HepG2 (cell line): Measurements from ENCODE around the gene RGS1. TPM values are rescaled to one million over a fixed set of nuclear protein-coding genes. Genes with fewer than 3 reads are reported as not detected.

Experiments
- ATAC-seq: fragments of 200-7000 bp; cut with Tn5 transposase; 3 replicates; pipeline ENCODE4 v1.9.1; 2020; ENCODE audit warnings: mild to moderate bottlenecking, moderate library complexity
- BruUV-seq: library from RNA; stranded (reverse); fragments of 400-500 nt; replicated peaks from 2 replicates; lab custom pipeline; 2021; lab: Mats Ljungman, UMichigan
- CTCF ChIA-PET: fragments of 300-600 bp; formaldehyde crosslinking; extraction: SDS; loops from one replicate; lab custom pipeline; 2021; ENCODE audit warnings: low total read pairs, inconsistent platforms, low intra/inter-chr PET ratio; lab: Yijun Ruan, JAX
- POLR2A ChIA-PET: fragments of 350-600 bp; sonication (Branson Sonifier 250); formaldehyde crosslinking; loops from one replicate; lab custom pipeline; 2020; ENCODE audit warnings: antibody characterized with exemption, inconsistent platforms; lab: Yijun Ruan, JAX
- DNase-seq: peaks from one replicate; pipeline ENCODE4 v3.0.0-alpha.2; 2015; ENCODE audit warnings: low spot score
- FAIRE-seq: peaks from 3 replicates; lab custom pipeline; 2011; peaks lifted over from hg19 to GRCh38; lab: Jason Lieb, UNC
- H2AFZ ChIP-seq: one replicate; pipeline ENCODE4 v1.6.1; 2011; ENCODE audit warnings: low read length, inconsistent platforms
- H3K27ac ChIP-seq: fragments of 300-600 bp; 3 replicates; pipeline ENCODE4 v1.8.0; 2011; ENCODE audit warnings: mixed run types, mild to moderate bottlenecking, mixed read lengths, low read length, inconsistent platforms; ENCODE audit not compliant: insufficient read depth; ENCODE audit errors: extremely low read length
- H3K27me3 ChIP-seq, 2 experiments: fragments of 200-600 bp in 1 of 2; 2 replicates in 1 of 2; 3 replicates in 1 of 2; pipeline versions ENCODE4 v1.6.0 to v1.8.0; 2011; ENCODE audit warnings: low read length in 2 of 2, mild to moderate bottlenecking in 2 of 2, moderate library complexity in 2 of 2, inconsistent platforms in 1 of 2; ENCODE audit not compliant: insufficient read depth in 2 of 2, control insufficient read depth in 1 of 2
- H3K36me3 ChIP-seq, 2 experiments: fragments of 200-600 bp in 1 of 2; replicated peaks in 1 of 2; 2 replicates in 1 of 2; 3 replicates in 1 of 2; pipeline versions ENCODE4 v1.5.1 to v1.8.0; 2011; ENCODE audit warnings: low read length in 2 of 2, inconsistent platforms in 1 of 2; ENCODE audit not compliant: insufficient read depth in 2 of 2, control insufficient read depth in 1 of 2
- H3K4me1 ChIP-seq: 2 replicates; pipeline ENCODE4 v1.5.1; 2012; ENCODE audit warnings: low read length, inconsistent platforms; ENCODE audit not compliant: insufficient read depth
- H3K4me2 ChIP-seq: 2 replicates; pipeline ENCODE4 v1.6.0; 2011; ENCODE audit warnings: low read depth, low read length, inconsistent platforms
- H3K4me3 ChIP-seq, 3 experiments: fragments of 200-600 bp in 1 of 3; sonication (generic), shearing (Covaris generic) in 1 of 3; replicated peaks in 1 of 3; 2 replicates each; pipeline ENCODE4 v1.5.1; 2011 to 2016; ENCODE audit warnings: low read length in 3 of 3, inconsistent platforms in 2 of 3, low read depth in 2 of 3, mild to moderate bottlenecking in 2 of 3, control low read depth in 1 of 3, mixed read lengths in 1 of 3; ENCODE audit not compliant: insufficient read depth in 1 of 3
- H3K79me2 ChIP-seq: one replicate; pipeline ENCODE4 v1.6.1; 2011; ENCODE audit warnings: low read length, inconsistent platforms; ENCODE audit not compliant: insufficient read depth
- H3K9ac ChIP-seq: 2 replicates; pipeline ENCODE4 v1.6.0; 2011; ENCODE audit warnings: mild to moderate bottlenecking, low read depth, low read length, inconsistent platforms; ENCODE audit not compliant: insufficient read depth
- H3K9me3 ChIP-seq: 2 replicates; pipeline ENCODE4 v1.5.1; 2012; ENCODE audit warnings: mild to moderate bottlenecking, low read length
- H4K20me1 ChIP-seq: 2 replicates; pipeline ENCODE4 v1.6.0; 2011; ENCODE audit warnings: inconsistent platforms, mild to moderate bottlenecking, low read length, moderate library complexity; ENCODE audit not compliant: insufficient read depth
- CCDC6 ChIP-seq: sonication (generic); formaldehyde crosslinking; IDR thresholded peaks from 2 replicates; pipeline ENCODE4 v1.8.1; 2022; ENCODE audit warnings: mild to moderate bottlenecking, missing genetic modification reagents, moderate library complexity
- KAT7 ChIP-seq: IDR thresholded peaks from 2 replicates; pipeline ENCODE4 v1.6.1; 2018; ENCODE audit warnings: borderline replicate concordance, missing compliant biosample characterization
- NFRKB ChIP-seq: fragments of 450-650 bp; IDR thresholded peaks from 2 replicates; pipeline ENCODE4 v1.6.1; 2017
- SALL2 ChIP-seq: sonication (generic); formaldehyde crosslinking; IDR thresholded peaks from 2 replicates; pipeline ENCODE4 v1.8.1; 2023; ENCODE audit warnings: mild to moderate bottlenecking, missing genetic modification reagents, inconsistent platforms
- ZNF441 ChIP-seq: sonication (generic); formaldehyde crosslinking; IDR thresholded peaks from 2 replicates; pipeline ENCODE4 v1.7.0; 2021; ENCODE audit warnings: missing genetic modification reagents, borderline replicate concordance
- ZNF557 ChIP-seq: sonication (generic); formaldehyde crosslinking; IDR thresholded peaks from 2 replicates; pipeline ENCODE4 v1.4.0; 2020; ENCODE audit warnings: missing genetic modification reagents
- WGBS: methylation state at CpG from one replicate; pipeline ENCODE4 v1.1.6; 2017; ENCODE audit warnings: low lambda C conversion rate; 5-methylcytosine and 5-hydroxymethylcytosine counted together
- in situ Hi-C: cut with HindIII; loops from 2 replicates; pipeline ENCODE4 v1.10.0; 2017; ENCODE audit warnings: low pct_unique_long_range_greater_than_20kb; ENCODE audit not compliant: extremely low pct_ligation_motif_present
- intact Hi-C: fragments of 100-400 bp; cut with micrococcal nuclease; formaldehyde crosslinking; loops from one replicate; pipeline ENCODE4 v1.10.0; 2022; ENCODE audit not compliant: unreplicated experiment
- polyA plus RNA-seq, 8 experiments: library from polyadenylated mRNA; depleted of rRNA in 3 of 8; stranded (reverse) in 7 of 8; unstranded in 1 of 8; fragments of >200 nt; fragmentation: Illumina TruSeq in 4 of 8; extraction: Trizol in 4 of 8; gene quantifications; 2 replicates each; pipeline versions ENCODE4 v1.2.1 to v1.2.3, GENCODE V29; 2011 to 2016; ENCODE audit warnings: low read depth in 4 of 8, missing spikeins in 1 of 8, mixed read lengths in 1 of 8; ENCODE audit not compliant: insufficient read depth in 1 of 8
- total RNA-seq, 5 experiments: library from RNA; depleted of rRNA; stranded (reverse); fragments of >200 nt; fragmentation: Illumina TruSeq; extraction: Trizol; gene quantifications; 2 replicates each; pipeline ENCODE4 v1.2.3, GENCODE V29; 2016; ENCODE audit warnings: low read depth in 1 of 5
- TF ChIP-seq, protein P1 (sequence below): IDR thresholded peaks from 2 replicates; pipeline ENCODE4 v1.4.0; 2020; ENCODE audit warnings: mild to moderate bottlenecking, missing genetic modification reagents
- TF ChIP-seq, protein P2 (sequence below): IDR thresholded peaks from 2 replicates; pipeline ENCODE4 v1.6.1; 2016; ENCODE audit warnings: mild to moderate bottlenecking, missing biosample characterization, missing genetic modification reagents
- TF ChIP-seq, protein P3 (sequence below): sonication (generic); formaldehyde crosslinking; conservative IDR thresholded peaks from 2 replicates; pipeline ENCODE4 v1.8.0; 2022; ENCODE audit warnings: mild to moderate bottlenecking, moderate library complexity, missing genetic modification reagents
- TF ChIP-seq, protein P4 (sequence below): sonication (generic); formaldehyde crosslinking; IDR thresholded peaks from 2 replicates; pipeline ENCODE4 v1.5.0; 2020; ENCODE audit warnings: mild to moderate bottlenecking, missing genetic modification reagents
- TF ChIP-seq, protein P5 (sequence below): sonication (generic); formaldehyde crosslinking; IDR thresholded peaks from 2 replicates; pipeline ENCODE4 v1.9.0; 2021; ENCODE audit warnings: missing genetic modification reagents, mild to moderate bottlenecking, borderline replicate concordance

The RGS1 gene
- total and polyA plus RNA-seq, 2 of the 13 experiments (the other 11 are each of a cell fraction or from before 2014, with no cell fraction given), result not detected

DNA sequence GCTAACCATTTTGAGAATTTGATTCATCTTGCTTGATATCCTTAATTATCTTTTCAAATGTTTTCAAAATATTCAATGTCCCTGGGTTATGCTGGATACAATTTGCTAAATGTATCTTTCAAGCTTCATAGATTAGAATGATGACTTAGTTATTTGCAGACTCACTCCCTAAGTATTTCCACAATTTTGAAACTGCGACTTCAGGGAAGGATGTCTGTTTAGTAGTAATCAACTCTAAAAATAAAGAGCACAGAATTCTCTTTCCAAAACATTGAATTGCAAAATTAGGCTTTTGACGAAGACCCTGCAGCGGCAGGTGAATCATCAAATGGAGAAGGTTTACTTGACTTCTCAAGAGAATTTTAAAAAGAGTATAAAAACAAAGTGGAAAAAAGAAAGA is 14.2 kb downstream of the RGS1 start (continued):
- TF ChIP-seq, protein P1, sequence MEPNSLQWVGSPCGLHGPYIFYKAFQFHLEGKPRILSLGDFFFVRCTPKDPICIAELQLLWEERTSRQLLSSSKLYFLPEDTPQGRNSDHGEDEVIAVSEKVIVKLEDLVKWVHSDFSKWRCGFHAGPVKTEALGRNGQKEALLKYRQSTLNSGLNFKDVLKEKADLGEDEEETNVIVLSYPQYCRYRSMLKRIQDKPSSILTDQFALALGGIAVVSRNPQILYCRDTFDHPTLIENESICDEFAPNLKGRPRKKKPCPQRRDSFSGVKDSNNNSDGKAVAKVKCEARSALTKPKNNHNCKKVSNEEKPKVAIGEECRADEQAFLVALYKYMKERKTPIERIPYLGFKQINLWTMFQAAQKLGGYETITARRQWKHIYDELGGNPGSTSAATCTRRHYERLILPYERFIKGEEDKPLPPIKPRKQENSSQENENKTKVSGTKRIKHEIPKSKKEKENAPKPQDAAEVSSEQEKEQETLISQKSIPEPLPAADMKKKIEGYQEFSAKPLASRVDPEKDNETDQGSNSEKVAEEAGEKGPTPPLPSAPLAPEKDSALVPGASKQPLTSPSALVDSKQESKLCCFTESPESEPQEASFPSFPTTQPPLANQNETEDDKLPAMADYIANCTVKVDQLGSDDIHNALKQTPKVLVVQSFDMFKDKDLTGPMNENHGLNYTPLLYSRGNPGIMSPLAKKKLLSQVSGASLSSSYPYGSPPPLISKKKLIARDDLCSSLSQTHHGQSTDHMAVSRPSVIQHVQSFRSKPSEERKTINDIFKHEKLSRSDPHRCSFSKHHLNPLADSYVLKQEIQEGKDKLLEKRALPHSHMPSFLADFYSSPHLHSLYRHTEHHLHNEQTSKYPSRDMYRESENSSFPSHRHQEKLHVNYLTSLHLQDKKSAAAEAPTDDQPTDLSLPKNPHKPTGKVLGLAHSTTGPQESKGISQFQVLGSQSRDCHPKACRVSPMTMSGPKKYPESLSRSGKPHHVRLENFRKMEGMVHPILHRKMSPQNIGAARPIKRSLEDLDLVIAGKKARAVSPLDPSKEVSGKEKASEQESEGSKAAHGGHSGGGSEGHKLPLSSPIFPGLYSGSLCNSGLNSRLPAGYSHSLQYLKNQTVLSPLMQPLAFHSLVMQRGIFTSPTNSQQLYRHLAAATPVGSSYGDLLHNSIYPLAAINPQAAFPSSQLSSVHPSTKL (CRISPR knock-in tag), result no peak
- TF ChIP-seq, protein P2, sequence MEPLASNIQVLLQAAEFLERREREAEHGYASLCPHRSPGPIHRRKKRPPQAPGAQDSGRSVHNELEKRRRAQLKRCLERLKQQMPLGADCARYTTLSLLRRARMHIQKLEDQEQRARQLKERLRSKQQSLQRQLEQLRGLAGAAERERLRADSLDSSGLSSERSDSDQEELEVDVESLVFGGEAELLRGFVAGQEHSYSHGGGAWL (CRISPR knock-in tag), result no peak
- TF ChIP-seq, protein P3, sequence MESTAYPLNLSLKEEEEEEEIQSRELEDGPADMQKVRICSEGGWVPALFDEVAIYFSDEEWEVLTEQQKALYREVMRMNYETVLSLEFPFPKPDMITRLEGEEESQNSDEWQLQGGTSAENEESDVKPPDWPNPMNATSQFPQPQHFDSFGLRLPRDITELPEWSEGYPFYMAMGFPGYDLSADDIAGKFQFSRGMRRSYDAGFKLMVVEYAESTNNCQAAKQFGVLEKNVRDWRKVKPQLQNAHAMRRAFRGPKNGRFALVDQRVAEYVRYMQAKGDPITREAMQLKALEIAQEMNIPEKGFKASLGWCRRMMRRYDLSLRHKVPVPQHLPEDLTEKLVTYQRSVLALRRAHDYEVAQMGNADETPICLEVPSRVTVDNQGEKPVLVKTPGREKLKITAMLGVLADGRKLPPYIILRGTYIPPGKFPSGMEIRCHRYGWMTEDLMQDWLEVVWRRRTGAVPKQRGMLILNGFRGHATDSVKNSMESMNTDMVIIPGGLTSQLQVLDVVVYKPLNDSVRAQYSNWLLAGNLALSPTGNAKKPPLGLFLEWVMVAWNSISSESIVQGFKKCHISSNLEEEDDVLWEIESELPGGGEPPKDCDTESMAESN (CRISPR knock-in tag), result no peak
- no peak for TF ChIP-seq ZNF557 (CRISPR knock-in tag)
- no peak for TF ChIP-seq CCDC6 (CRISPR knock-in tag)

DNA sequence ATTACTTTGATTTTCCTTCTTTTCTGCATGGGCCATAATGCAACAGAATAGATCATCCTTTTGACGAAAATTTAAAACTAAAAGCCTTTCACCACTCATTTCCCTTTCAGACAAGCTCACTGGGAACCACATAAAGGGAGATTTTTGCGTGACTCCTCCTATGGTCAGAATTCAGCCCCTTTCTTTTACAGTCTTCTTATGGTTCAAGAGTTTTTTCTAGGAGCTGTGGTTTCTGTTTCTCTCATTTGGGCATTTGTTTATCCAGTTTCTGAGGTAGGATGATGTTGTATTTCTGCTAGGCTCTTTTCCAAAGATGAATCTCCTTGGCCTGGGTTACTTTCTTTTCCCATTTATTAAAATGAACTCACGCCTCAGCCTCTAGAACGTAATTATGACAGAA is 16.9 kb downstream of the RGS1 start:
- Histone ChIP-seq H2AFZ (no peak overlapping the region), H4K20me1 (no peaks in the 10 kb centered on the region), H3K27me3 (no peaks in the 10 kb centered on the region), H3K4me2 (no peak overlapping the region), H3K4me1 (no peaks in the 10 kb centered on the region), H3K79me2 (no peaks in the 10 kb centered on the region), H3K9ac (no peak overlapping the region), H3K9me3 (no peaks in the 10 kb centered on the region), H3K27ac (no peak overlapping the region), H3K36me3 (no peaks in the 10 kb centered on the region), H3K4me3 (no peak overlapping the region)
- no peak for DNase-seq
- no TSS peak for BruUV-seq
- ChIA-PET CTCF (no interaction called here), POLR2A (no interaction called here)
- intact Hi-C loops (no loop called here), in situ Hi-C loops (no loop called here)
- ATAC-seq, result no peak
- 48% methylated on average over 4 of the region's 4 CpGs for WGBS
- no peak for FAIRE-seq
- TF ChIP-seq SALL2 (no peak), ZNF441 (no peak), NFRKB (no peak), KAT7 (no peak)
- TF ChIP-seq, protein P4, sequence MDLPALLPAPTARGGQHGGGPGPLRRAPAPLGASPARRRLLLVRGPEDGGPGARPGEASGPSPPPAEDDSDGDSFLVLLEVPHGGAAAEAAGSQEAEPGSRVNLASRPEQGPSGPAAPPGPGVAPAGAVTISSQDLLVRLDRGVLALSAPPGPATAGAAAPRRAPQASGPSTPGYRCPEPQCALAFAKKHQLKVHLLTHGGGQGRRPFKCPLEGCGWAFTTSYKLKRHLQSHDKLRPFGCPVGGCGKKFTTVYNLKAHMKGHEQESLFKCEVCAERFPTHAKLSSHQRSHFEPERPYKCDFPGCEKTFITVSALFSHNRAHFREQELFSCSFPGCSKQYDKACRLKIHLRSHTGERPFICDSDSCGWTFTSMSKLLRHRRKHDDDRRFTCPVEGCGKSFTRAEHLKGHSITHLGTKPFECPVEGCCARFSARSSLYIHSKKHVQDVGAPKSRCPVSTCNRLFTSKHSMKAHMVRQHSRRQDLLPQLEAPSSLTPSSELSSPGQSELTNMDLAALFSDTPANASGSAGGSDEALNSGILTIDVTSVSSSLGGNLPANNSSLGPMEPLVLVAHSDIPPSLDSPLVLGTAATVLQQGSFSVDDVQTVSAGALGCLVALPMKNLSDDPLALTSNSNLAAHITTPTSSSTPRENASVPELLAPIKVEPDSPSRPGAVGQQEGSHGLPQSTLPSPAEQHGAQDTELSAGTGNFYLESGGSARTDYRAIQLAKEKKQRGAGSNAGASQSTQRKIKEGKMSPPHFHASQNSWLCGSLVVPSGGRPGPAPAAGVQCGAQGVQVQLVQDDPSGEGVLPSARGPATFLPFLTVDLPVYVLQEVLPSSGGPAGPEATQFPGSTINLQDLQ (CRISPR knock-in tag), result no peak
- TF ChIP-seq, protein P5, sequence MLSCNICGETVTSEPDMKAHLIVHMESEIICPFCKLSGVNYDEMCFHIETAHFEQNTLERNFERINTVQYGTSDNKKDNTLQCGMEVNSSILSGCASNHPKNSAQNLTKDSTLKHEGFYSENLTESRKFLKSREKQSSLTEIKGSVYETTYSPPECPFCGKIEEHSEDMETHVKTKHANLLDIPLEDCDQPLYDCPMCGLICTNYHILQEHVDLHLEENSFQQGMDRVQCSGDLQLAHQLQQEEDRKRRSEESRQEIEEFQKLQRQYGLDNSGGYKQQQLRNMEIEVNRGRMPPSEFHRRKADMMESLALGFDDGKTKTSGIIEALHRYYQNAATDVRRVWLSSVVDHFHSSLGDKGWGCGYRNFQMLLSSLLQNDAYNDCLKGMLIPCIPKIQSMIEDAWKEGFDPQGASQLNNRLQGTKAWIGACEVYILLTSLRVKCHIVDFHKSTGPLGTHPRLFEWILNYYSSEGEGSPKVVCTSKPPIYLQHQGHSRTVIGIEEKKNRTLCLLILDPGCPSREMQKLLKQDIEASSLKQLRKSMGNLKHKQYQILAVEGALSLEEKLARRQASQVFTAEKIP, result no peak
